H9 (cell line): Measurements from ENCODE around the gene DDX27. TPM values are rescaled to one million over a fixed set of nuclear protein-coding genes. Genes with fewer than 3 reads are reported as not detected.

Experiments
- DNase-seq: peaks from one replicate; pipeline ENCODE4 v3.0.0-alpha.2; 2017
- H2AFZ ChIP-seq: one replicate; pipeline ENCODE4 v1.6.1; 2013; ENCODE audit warnings: mild to moderate bottlenecking, low read length, control low read depth, moderate library complexity
- H2AK5ac ChIP-seq: 2 replicates; pipeline ENCODE4 v1.6.1; 2013; ENCODE audit warnings: low read length, control low read depth, mixed read lengths; ENCODE audit not compliant: insufficient read length
- H2BK120ac ChIP-seq: one replicate; pipeline ENCODE4 v1.6.1; 2013; ENCODE audit warnings: low read depth, mild to moderate bottlenecking, low read length, control low read depth, inconsistent platforms; ENCODE audit not compliant: poor library complexity, severe bottlenecking
- H2BK12ac ChIP-seq: 2 replicates; pipeline ENCODE4 v1.6.1; 2013; ENCODE audit warnings: low read length, control low read depth, mixed read lengths, low read depth; ENCODE audit not compliant: insufficient read length
- H2BK15ac ChIP-seq: 2 replicates; pipeline ENCODE4 v1.6.1; 2013; ENCODE audit warnings: low read depth, low read length, control low read depth
- H2BK20ac ChIP-seq: one replicate; pipeline ENCODE4 v1.6.1; 2013; ENCODE audit warnings: low read depth, mild to moderate bottlenecking, low read length, control low read depth, inconsistent platforms; ENCODE audit not compliant: poor library complexity, severe bottlenecking
- H2BK5ac ChIP-seq: 2 replicates; pipeline ENCODE4 v1.6.1; 2013; ENCODE audit warnings: low read length, control low read depth, mixed read lengths; ENCODE audit not compliant: insufficient read length
- H3K14ac ChIP-seq: 2 replicates; pipeline ENCODE4 v1.6.1; 2013; ENCODE audit warnings: low read length, control low read depth; ENCODE audit not compliant: insufficient read depth
- H3K18ac ChIP-seq: 2 replicates; pipeline ENCODE4 v1.6.1; 2013; ENCODE audit warnings: low read depth, mild to moderate bottlenecking, mixed read lengths, low read length, control low read depth; ENCODE audit not compliant: insufficient read length
- H3K23ac ChIP-seq: 2 replicates; pipeline ENCODE4 v1.6.1; 2013; ENCODE audit warnings: low read length, control low read depth, mixed read lengths, low read depth; ENCODE audit not compliant: insufficient read length
- H3K23me2 ChIP-seq: 2 replicates; pipeline ENCODE4 v1.6.1; 2013; ENCODE audit warnings: low read depth, mild to moderate bottlenecking, mixed read lengths, low read length, control low read depth; ENCODE audit not compliant: insufficient read length, poor library complexity, severe bottlenecking
- H3K27ac ChIP-seq: 2 replicates; pipeline ENCODE4 v1.5.1; 2013; ENCODE audit warnings: low read length, control low read depth, mixed read lengths, low read depth; ENCODE audit not compliant: insufficient read length
- H3K27me3 ChIP-seq: 2 replicates; pipeline ENCODE4 v1.6.1; 2013; ENCODE audit warnings: low read length, control low read depth, inconsistent platforms; ENCODE audit not compliant: insufficient read depth
- H3K4ac ChIP-seq: 2 replicates; pipeline ENCODE4 v1.6.1; 2013; ENCODE audit warnings: low read depth, mild to moderate bottlenecking, control low read depth, inconsistent platforms, low read length, moderate library complexity
- H3K4me1 ChIP-seq: 2 replicates; pipeline ENCODE4 v1.6.1; 2013; ENCODE audit warnings: low read length, control low read depth, inconsistent platforms; ENCODE audit not compliant: insufficient read depth
- H3K4me2 ChIP-seq: 2 replicates; pipeline ENCODE4 v1.6.1; 2013; ENCODE audit warnings: low read length, control low read depth, mixed read lengths; ENCODE audit not compliant: insufficient read length, insufficient read depth
- H3K56ac ChIP-seq: 2 replicates; pipeline ENCODE4 v1.6.1; 2013; ENCODE audit warnings: low read depth, mild to moderate bottlenecking, mixed read lengths, low read length, control low read depth; ENCODE audit not compliant: insufficient read length
- H3K79me1 ChIP-seq: 2 replicates; pipeline ENCODE4 v1.6.1; 2013; ENCODE audit warnings: low read depth, mild to moderate bottlenecking, moderate library complexity, low read length, control low read depth, inconsistent platforms; ENCODE audit not compliant: insufficient read depth, poor library complexity, severe bottlenecking
- H3K79me2 ChIP-seq: 2 replicates; pipeline ENCODE4 v1.6.1; 2013; ENCODE audit warnings: low read length, control low read depth, inconsistent platforms; ENCODE audit not compliant: insufficient read depth
- H3K9ac ChIP-seq: 2 replicates; pipeline ENCODE4 v1.6.1; 2013; ENCODE audit warnings: low read length, control low read depth, mixed read lengths; ENCODE audit not compliant: insufficient read length; ENCODE audit errors: extremely low read depth
- H3K9me3 ChIP-seq: one replicate; pipeline ENCODE4 v1.6.1; 2013; ENCODE audit warnings: low read depth, low read length, inconsistent platforms; ENCODE audit not compliant: control insufficient read depth
- H3T11ph ChIP-seq: one replicate; pipeline ENCODE4 v1.6.1; 2013; ENCODE audit warnings: mild to moderate bottlenecking, low read length, control low read depth, inconsistent platforms
- H4K20me1 ChIP-seq: one replicate; pipeline ENCODE4 v1.6.1; 2013; ENCODE audit not compliant: control insufficient read depth, insufficient read length, insufficient read depth
- H4K5ac ChIP-seq: 2 replicates; pipeline ENCODE4 v1.6.1; 2013; ENCODE audit warnings: low read depth, mild to moderate bottlenecking, mixed read lengths, low read length, control low read depth; ENCODE audit not compliant: insufficient read length
- H4K8ac ChIP-seq: replicated peaks from 2 replicates; pipeline ENCODE4 v1.6.1; 2013; ENCODE audit warnings: low read length, control low read depth, mixed read lengths, low read depth; ENCODE audit not compliant: insufficient read length
- H4K91ac ChIP-seq: 2 replicates; pipeline ENCODE4 v1.6.1; 2013; ENCODE audit warnings: low read depth, mild to moderate bottlenecking, moderate library complexity, mixed read lengths, low read length, control low read depth; ENCODE audit not compliant: insufficient read length
- H3K27ac Mint-ChIP-seq, 3 experiments: 2 replicates in 2 of 3; 3 replicates in 1 of 3; pipeline ENCODE4 v1.8.0; 2020 to 2021; ENCODE audit warnings: mixed read lengths in 3 of 3, mild to moderate bottlenecking in 1 of 3, moderate library complexity in 1 of 3
- H3K27me3 Mint-ChIP-seq: 2 replicates; pipeline ENCODE4 v1.8.0; 2021; ENCODE audit warnings: low read depth, mild to moderate bottlenecking, moderate library complexity, mixed read lengths
- H3K36me3 Mint-ChIP-seq, 3 experiments: 2 replicates in 2 of 3; 3 replicates in 1 of 3; pipeline ENCODE4 v1.8.0; 2020 to 2021; ENCODE audit warnings: low read depth in 3 of 3, mixed read lengths in 3 of 3; ENCODE audit not compliant: insufficient read depth in 1 of 3
- H3K4me1 Mint-ChIP-seq, 2 experiments: 2 replicates each; pipeline ENCODE4 v1.8.0; 2020; ENCODE audit warnings: mixed read lengths in 2 of 2
- H3K4me3 Mint-ChIP-seq, 2 experiments: 2 replicates in 1 of 2; 3 replicates in 1 of 2; pipeline ENCODE4 v1.8.0; 2020 to 2021; ENCODE audit warnings: mild to moderate bottlenecking in 2 of 2, mixed read lengths in 2 of 2, moderate library complexity in 1 of 2
- H3K9me3 Mint-ChIP-seq, 2 experiments: 2 replicates in 1 of 2; 3 replicates in 1 of 2; pipeline ENCODE4 v1.8.0; 2020; ENCODE audit warnings: mild to moderate bottlenecking in 2 of 2, mixed read lengths in 2 of 2, moderate library complexity in 1 of 2
- WGBS: extraction: QIAGEN DNeasy Blood & Tissue Kit; methylation state at CpG from one replicate; pipeline ENCODE4 v1.1.7; 2013; ENCODE audit warnings: missing lambda C conversion rate, low lambda C conversion rate, mixed read lengths; ENCODE audit not compliant: insufficient read length; ENCODE audit errors: extremely low coverage; 5-methylcytosine and 5-hydroxymethylcytosine counted together
- total RNA-seq: library from RNA; stranded (reverse); gene quantifications from 2 replicates; pipeline ENCODE4 v1.2.1, GENCODE V29; 2021
- TF ChIP-seq, protein P1 (sequence below): fragments of 200-600 bp; sonication (generic); conservative IDR thresholded peaks from 3 replicates; pipeline ENCODE4 v1.8.0; 2021; ENCODE audit warnings: antibody characterized with exemption, mild to moderate bottlenecking

Gene DDX27
- total RNA-seq, 1 experiment from 2014 or later: 46.9 TPM

DNA sequence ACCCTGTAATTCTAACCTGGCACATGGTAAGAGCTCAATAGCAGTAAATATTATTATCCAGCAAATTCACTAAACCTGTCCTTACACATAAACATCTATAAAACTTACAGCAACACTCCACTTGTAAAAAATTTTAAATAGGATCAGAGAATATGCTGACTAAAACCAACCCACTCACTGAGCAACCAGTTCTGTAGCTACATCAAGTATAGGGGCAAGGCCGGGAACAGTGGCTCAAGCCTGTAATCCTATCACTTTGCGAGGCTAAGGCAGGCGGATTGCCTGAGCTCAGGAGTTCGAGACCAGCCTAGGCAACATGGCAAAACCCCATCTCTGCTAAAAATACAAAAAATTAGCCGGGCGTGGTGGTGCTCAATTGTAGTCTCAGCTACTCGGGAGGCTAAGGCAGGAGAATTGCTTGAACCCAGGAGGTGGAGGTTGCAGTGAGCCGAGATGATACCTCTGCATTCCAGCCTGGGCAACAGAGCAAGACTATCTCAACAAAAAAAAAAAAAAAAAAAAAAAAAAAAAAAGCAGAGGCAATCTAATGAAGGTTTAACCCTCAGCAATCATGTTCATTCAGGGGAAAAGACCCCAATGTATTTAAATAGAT lies 37.8 kb upstream of the DDX27 start:
- no peak overlapping the region for H3K4ac ChIP-seq
- H3K4me1 ChIP-seq: no peaks in the 10 kb centered on the region; the same call in 1 of the 2 replicates
- H2AFZ ChIP-seq: no peak overlapping the region
- H2BK12ac ChIP-seq: no peak overlapping the region
- H3K9ac ChIP-seq: no peak overlapping the region
- H3K56ac ChIP-seq: no peak overlapping the region
- no peak overlapping the region for H3T11ph ChIP-seq
- no peak overlapping the region for H2BK15ac ChIP-seq
- H3K27me3 ChIP-seq: no peaks in the 10 kb centered on the region
- peak overlapping the region in 1 of 3 experiments; percentile 50; a peak in 1 of 7 replicates for H3K27ac Mint-ChIP-seq
- H4K8ac ChIP-seq: no peak overlapping the region
- H3K27me3 Mint-ChIP-seq: no peaks in the 10 kb centered on the region
- no peak overlapping the region for H3K23ac ChIP-seq
- no peak overlapping the region for H4K5ac ChIP-seq
- no peak overlapping the region for H3K4me2 ChIP-seq
- no peak overlapping the region for H2BK20ac ChIP-seq
- no peaks in the 10 kb centered on the region for H4K20me1 ChIP-seq
- TF ChIP-seq, protein P1, sequence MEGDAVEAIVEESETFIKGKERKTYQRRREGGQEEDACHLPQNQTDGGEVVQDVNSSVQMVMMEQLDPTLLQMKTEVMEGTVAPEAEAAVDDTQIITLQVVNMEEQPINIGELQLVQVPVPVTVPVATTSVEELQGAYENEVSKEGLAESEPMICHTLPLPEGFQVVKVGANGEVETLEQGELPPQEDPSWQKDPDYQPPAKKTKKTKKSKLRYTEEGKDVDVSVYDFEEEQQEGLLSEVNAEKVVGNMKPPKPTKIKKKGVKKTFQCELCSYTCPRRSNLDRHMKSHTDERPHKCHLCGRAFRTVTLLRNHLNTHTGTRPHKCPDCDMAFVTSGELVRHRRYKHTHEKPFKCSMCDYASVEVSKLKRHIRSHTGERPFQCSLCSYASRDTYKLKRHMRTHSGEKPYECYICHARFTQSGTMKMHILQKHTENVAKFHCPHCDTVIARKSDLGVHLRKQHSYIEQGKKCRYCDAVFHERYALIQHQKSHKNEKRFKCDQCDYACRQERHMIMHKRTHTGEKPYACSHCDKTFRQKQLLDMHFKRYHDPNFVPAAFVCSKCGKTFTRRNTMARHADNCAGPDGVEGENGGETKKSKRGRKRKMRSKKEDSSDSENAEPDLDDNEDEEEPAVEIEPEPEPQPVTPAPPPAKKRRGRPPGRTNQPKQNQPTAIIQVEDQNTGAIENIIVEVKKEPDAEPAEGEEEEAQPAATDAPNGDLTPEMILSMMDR: no peak
- H3K9me3 ChIP-seq: no peaks in the 10 kb centered on the region
- no peak overlapping the region for H2BK120ac ChIP-seq
- no peak overlapping the region for H2BK5ac ChIP-seq
- H3K79me1 ChIP-seq: peaks cover 12% of the 10 kb centered on the region
- H4K91ac ChIP-seq: no peak overlapping the region
- no peak overlapping the region for H3K4me3 Mint-ChIP-seq
- no peaks in the 10 kb centered on the region for H3K9me3 Mint-ChIP-seq
- peaks cover 32 to 38% of the 10 kb centered on the region in 2 experiments for H3K4me1 Mint-ChIP-seq
- no peak overlapping the region for H3K18ac ChIP-seq
- H3K27ac ChIP-seq: no peak overlapping the region
- H3K79me2 ChIP-seq: peaks cover 47% of the 10 kb centered on the region; the same call in 1 of the 2 replicates
- no peak overlapping the region for H2AK5ac ChIP-seq
- WGBS: no CpG with 5 or more reads among the region's 8 CpGs
- no peaks in the 10 kb centered on the region for H3K23me2 ChIP-seq
- DNase-seq: no peak
- peaks cover 9 to 11% (median 10%) of the 10 kb centered on the region in 3 experiments for H3K36me3 Mint-ChIP-seq
- H3K14ac ChIP-seq: no peak overlapping the region
